ENCODE data around the gene TMEM92.

TMEM92 gene

GRCh38 chr17:50328363-50329325 is 54.4 kb downstream of the TMEM92 start:
- no peak for DNase-seq (ENCODE audit: low read depth)

GRCh38 chr17:50329716-50330115 is 55.5 kb downstream of the TMEM92 start:
- DNase-seq (ENCODE audit: low read depth) = no peak

- no peak for DNase-seq (ENCODE audit: low read depth)
These were observed 56.0 kb downstream of the TMEM92 start for GRCh38 chr17:50330151-50330775.

All from activated T-helper 1 cell treated with Interleukin-2 at 50 U/mL for 16 hours (primary cell).